WTC11 (cell line): ENCODE measurements around the gene ARF6. TPM values are rescaled to one million over a fixed set of nuclear protein-coding genes. Genes with fewer than 3 reads are reported as not detected.
A peak's percentile ranks its signal among the peaks of the same experiment; 100 is the strongest.

Source experiments
- ATAC-seq: fragments of 200-7000 bp; cut with Tn5 transposase; 2 replicates; pipeline ENCODE4 v1.10.0; 2021; ENCODE audit warnings: mild to moderate bottlenecking, moderate library complexity
- CTCF ChIA-PET: fragments of 300-600 bp; sonication (Branson Sonifier 250); formaldehyde crosslinking; loops from one replicate; lab custom pipeline; 2021; ENCODE audit warnings: antibody characterized with exemption; lab: Charles Lee
- POLR2A ChIA-PET: fragments of 350-600 bp; sonication (Branson Sonifier 250); formaldehyde crosslinking; loops from one replicate; lab custom pipeline; 2021; ENCODE audit warnings: antibody characterized with exemption; lab: Charles Lee
- DNase-seq: peaks from one replicate; pipeline ENCODE4 v3.0.0; 2021; ENCODE audit warnings: low spot score
- H3K27ac Mint-ChIP-seq: 2 replicates; pipeline ENCODE4 v1.8.0; 2021; ENCODE audit warnings: mixed read lengths
- H3K27me3 Mint-ChIP-seq: 2 replicates; pipeline ENCODE4 v1.8.0; 2021; ENCODE audit warnings: low read depth, mild to moderate bottlenecking, moderate library complexity, mixed read lengths
- H3K36me3 Mint-ChIP-seq: 2 replicates; pipeline ENCODE4 v1.8.0; 2021; ENCODE audit warnings: mixed read lengths
- H3K4me1 Mint-ChIP-seq: 2 replicates; pipeline ENCODE4 v1.8.0; 2022; ENCODE audit warnings: mixed read lengths
- H3K4me3 Mint-ChIP-seq: 2 replicates; pipeline ENCODE4 v1.8.0; 2021; ENCODE audit warnings: mild to moderate bottlenecking, moderate library complexity, mixed read lengths
- H3K9me3 Mint-ChIP-seq: 2 replicates; pipeline ENCODE4 v1.8.0; 2021; ENCODE audit warnings: mixed read lengths
- AFF4 ChIP-seq: sonication (generic); formaldehyde crosslinking; IDR thresholded peaks from 2 replicates; pipeline ENCODE4 v1.8.1; 2023; ENCODE audit warnings: mild to moderate bottlenecking, missing genetic modification reagents, borderline replicate concordance
- ATF1 ChIP-seq: sonication (generic); formaldehyde crosslinking; IDR thresholded peaks from 2 replicates; pipeline ENCODE4 v1.8.1; 2023; ENCODE audit warnings: mild to moderate bottlenecking, moderate library complexity, missing genetic modification reagents
- ATF3 ChIP-seq: sonication (generic); formaldehyde crosslinking; conservative IDR thresholded peaks from 2 replicates; pipeline ENCODE4 v1.8.1; 2022; ENCODE audit warnings: mild to moderate bottlenecking, missing genetic modification reagents
- CREM ChIP-seq: sonication (generic); formaldehyde crosslinking; IDR thresholded peaks from 2 replicates; pipeline ENCODE4 v1.8.1; 2022; ENCODE audit warnings: mild to moderate bottlenecking, missing genetic modification reagents, moderate library complexity
- GABPB1 ChIP-seq: sonication (generic); formaldehyde crosslinking; IDR thresholded peaks from 2 replicates; pipeline ENCODE4 v1.8.1; 2023; ENCODE audit warnings: mild to moderate bottlenecking, missing genetic modification reagents
- HMGA2 ChIP-seq: fragments of 250-450 bp; sonication (Bioruptor Pico); IDR thresholded peaks from 2 replicates; pipeline ENCODE4 v1.4.0; 2021; ENCODE audit warnings: mild to moderate bottlenecking, moderate library complexity
- HMGXB4 ChIP-seq: sonication (generic); formaldehyde crosslinking; IDR thresholded peaks from 2 replicates; pipeline ENCODE4 v1.8.1; 2023; ENCODE audit warnings: mild to moderate bottlenecking, moderate library complexity, missing genetic modification reagents
- IRF1 ChIP-seq: sonication (generic); formaldehyde crosslinking; IDR thresholded peaks from 2 replicates; pipeline ENCODE4 v1.8.0; 2023; ENCODE audit warnings: missing genetic modification reagents
- IRF2 ChIP-seq: sonication (generic); formaldehyde crosslinking; IDR thresholded peaks from 2 replicates; pipeline ENCODE4 v1.8.0; 2022; ENCODE audit warnings: low read depth, missing genetic modification reagents, borderline replicate concordance
- JAZF1 ChIP-seq: fragments of 250-450 bp; sonication (Bioruptor Pico); IDR thresholded peaks from 2 replicates; pipeline ENCODE4 v1.9.0; 2021; ENCODE audit warnings: moderate library complexity, mild to moderate bottlenecking, inconsistent platforms
- MYBL2 ChIP-seq: sonication (generic); formaldehyde crosslinking; IDR thresholded peaks from 2 replicates; pipeline ENCODE4 v1.8.1; 2023; ENCODE audit warnings: mild to moderate bottlenecking, moderate library complexity, missing genetic modification reagents
- NFATC4 ChIP-seq: fragments of 250-450 bp; sonication (Bioruptor Pico); IDR thresholded peaks from 2 replicates; pipeline ENCODE4 v1.9.0; 2021; ENCODE audit warnings: mild to moderate bottlenecking
- OVOL2 ChIP-seq: fragments of 250-450 bp; sonication (Bioruptor Pico); IDR thresholded peaks from 2 replicates; pipeline ENCODE4 v1.9.0; 2021; ENCODE audit warnings: mild to moderate bottlenecking, borderline replicate concordance
- PREB ChIP-seq: sonication (generic); formaldehyde crosslinking; IDR thresholded peaks from 2 replicates; pipeline ENCODE4 v1.8.1; 2022; ENCODE audit warnings: mild to moderate bottlenecking, missing genetic modification reagents, moderate library complexity, borderline replicate concordance
- PRRX2 ChIP-seq: fragments of 250-450 bp; sonication (Bioruptor Pico); IDR thresholded peaks from 2 replicates; pipeline ENCODE4 v1.8.0; 2021; ENCODE audit warnings: mild to moderate bottlenecking
- SP1 ChIP-seq: sonication (generic); formaldehyde crosslinking; conservative IDR thresholded peaks from 2 replicates; pipeline ENCODE4 v1.8.1; 2022; ENCODE audit warnings: missing genetic modification reagents
- USF1 ChIP-seq: sonication (generic); formaldehyde crosslinking; IDR thresholded peaks from 2 replicates; pipeline ENCODE4 v1.8.0; 2022; ENCODE audit warnings: mild to moderate bottlenecking, missing genetic modification reagents
- USF2 ChIP-seq: sonication (generic); formaldehyde crosslinking; IDR thresholded peaks from 2 replicates; pipeline ENCODE4 v1.8.1; 2023; ENCODE audit warnings: mild to moderate bottlenecking, missing genetic modification reagents, moderate library complexity
- ZBTB43 ChIP-seq: sonication (generic); formaldehyde crosslinking; IDR thresholded peaks from 2 replicates; pipeline ENCODE4 v1.8.1; 2023; ENCODE audit warnings: mild to moderate bottlenecking, missing genetic modification reagents
- ZNF396 ChIP-seq: fragments of 250-450 bp; sonication (Bioruptor Pico); IDR thresholded peaks from 2 replicates; pipeline ENCODE4 v1.8.0; 2021; ENCODE audit warnings: mild to moderate bottlenecking, moderate library complexity, borderline replicate concordance
- total RNA-seq: library from RNA; stranded (reverse); gene quantifications from 3 replicates; pipeline ENCODE4 v1.2.3, GENCODE V29; 2021

ARF6 gene
- total RNA-seq, 1 experiment from 2014 or later: 55.9 TPM

GRCh38 chr14:49867831-49868719 lies 24.8 kb upstream of the ARF6 start:
- TF ChIP-seq SP1 (CRISPR knock-in tag) (peak; percentile 64), OVOL2 (CRISPR knock-in tag) (no peak), PRRX2 (CRISPR knock-in tag) (no peak), JAZF1 (CRISPR knock-in tag) (no peak), IRF1 (no peak), USF2 (CRISPR knock-in tag) (no peak), MYBL2 (CRISPR knock-in tag) (no peak), NFATC4 (CRISPR knock-in tag) (0 out of 2 replicates have a peak, but pooled peaks have one; percentile 44), AFF4 (CRISPR knock-in tag) (no peak), HMGA2 (CRISPR knock-in tag) (no peak), ATF3 (CRISPR knock-in tag) (no peak), IRF2 (no peak), CREM (no peak)
- Mint-ChIP-seq H3K4me3 (peak overlapping the region; percentile 97), H3K9me3 (peaks cover 8% of the 10 kb centered on the region), H3K27me3 (0 out of 2 replicates have a peak, but pooled peaks cover 3% of the 10 kb centered on the region), H3K4me1 (peaks cover 11% of the 10 kb centered on the region), H3K36me3 (no peaks in the 10 kb centered on the region), H3K27ac (peak overlapping the region; percentile 98)
- peak; percentile 90 for ATAC-seq
- ChIA-PET POLR2A (interaction anchor here (0.5 to 1.5 kb wide), 4 partner anchors 12 to 248 kb away, joined by 3 to 5 read pairs (median 4); partner anchors contain the start of gene VCPKMT), CTCF (interaction anchor here (0.6 to 5.5 kb wide), 11 partner anchors 13 to 236 kb away, joined by 3 to 47 read pairs (median 4); partner anchors contain the start of gene NEMF)
- peak; percentile 96 for DNase-seq

- Mint-ChIP-seq H3K36me3 (no peaks in the 10 kb centered on the region), H3K27me3 (0 out of 2 replicates have a peak, but pooled peaks cover 3% of the 10 kb centered on the region), H3K9me3 (peaks cover 8% of the 10 kb centered on the region), H3K27ac (no peak overlapping the region), H3K4me1 (peaks cover 11% of the 10 kb centered on the region), H3K4me3 (peak overlapping the region; percentile 97)
- CTCF ChIA-PET: interaction anchor here (0.6 to 5.5 kb wide), 8 partner anchors 12 to 236 kb away, joined by 3 to 47 read pairs (median 5); no protein-coding TSS in a partner anchor
- no peak for ATAC-seq
- no peak for DNase-seq
- POLR2A ChIA-PET: interaction anchor here (1.0 to 1.5 kb wide), 2 partner anchors 11 to 247 kb away, joined by 3 to 5 read pairs; partner anchors contain the start of gene VCPKMT
- TF ChIP-seq ZNF396 (CRISPR knock-in tag) (no peak), HMGXB4 (CRISPR knock-in tag) (no peak), PREB (CRISPR knock-in tag) (no peak), ATF1 (CRISPR knock-in tag) (no peak), JAZF1 (CRISPR knock-in tag) (no peak), ZBTB43 (CRISPR knock-in tag) (no peak), GABPB1 (CRISPR knock-in tag) (no peak), ATF3 (CRISPR knock-in tag) (no peak), USF1 (no peak)
Measured at GRCh38 chr14:49868720-49869114, 24.2 kb upstream of the ARF6 start.
